HG02840 (cell line): Measurements from ENCODE around the gene RNF34.
"Not testable (repeated sequence)": the region's sequence is repeated elsewhere in the genome, so short reads cannot be mapped to it uniquely, and the experiment has no call there.

ENCODE experiments used
- ATAC-seq: cut with Tn5 transposase; IDR thresholded peaks from one replicate; pipeline ENCODE4 v1.9.1; 2021; ENCODE audit warnings: mild to moderate bottlenecking, moderate library complexity, moderate number of reproducible peaks; ENCODE audit not compliant: unreplicated experiment, low FRiP score

Gene RNF34

GRCh38 chr12:121399391-121400331 lies at the start of gene RNF34:
RNF34 (plus strand) TSS chr12:121400118; CDS start chr12:121400213, 95 bp downstream.
- peak; percentile 91 for ATAC-seq

- ATAC-seq: peak; percentile 99
Observed at GRCh38 chr12:121351820-121352681, 47.9 kb upstream of the RNF34 start, which contains the start of gene ANAPC5. ANAPC5 (minus strand) TSS chr12:121352411; CDS start chr12:121352340, 71 bp downstream.

- ATAC-seq: no peak
Observed at GRCh38 chr12:121352682-121353018, 47.3 kb upstream of the RNF34 start.

- no peak for ATAC-seq
Observed at GRCh38 chr12:121355818-121356217, 44.1 kb upstream of the RNF34 start.

GRCh38 chr12:121356657-121357056 lies 43.3 kb upstream of the RNF34 start:
- no peak for ATAC-seq

- ATAC-seq: no peak
Observed at GRCh38 chr12:121357331-121357730, 42.6 kb upstream of the RNF34 start.

- no peak for ATAC-seq
Observed at GRCh38 chr12:121358073-121358472, 41.8 kb upstream of the RNF34 start.

- no peak for ATAC-seq
Observed at GRCh38 chr12:121364683-121365121, 35.2 kb upstream of the RNF34 start.

- ATAC-seq: no peak
Observed at GRCh38 chr12:121365416-121366062, 34.4 kb upstream of the RNF34 start.

GRCh38 chr12:121366063-121366459 lies 33.9 kb upstream of the RNF34 start:
- no peak for ATAC-seq

GRCh38 chr12:121371404-121371803 lies 28.5 kb upstream of the RNF34 start:
- ATAC-seq: no peak

GRCh38 chr12:121373755-121374154 lies 26.2 kb upstream of the RNF34 start:
- no peak for ATAC-seq

- ATAC-seq: not testable (repeated sequence)
Observed at GRCh38 chr12:121374336-121374735, 25.6 kb upstream of the RNF34 start.

GRCh38 chr12:121374945-121375584 lies 24.9 kb upstream of the RNF34 start:
- not testable (repeated sequence) for ATAC-seq

- no peak for ATAC-seq
Observed at GRCh38 chr12:121376754-121377697, 22.9 kb upstream of the RNF34 start.

- ATAC-seq: no peak
Observed at GRCh38 chr12:121378736-121379135, 21.2 kb upstream of the RNF34 start.

GRCh38 chr12:121379945-121380344 lies 20.0 kb upstream of the RNF34 start:
- no peak for ATAC-seq

GRCh38 chr12:121383601-121384021 lies 16.3 kb upstream of the RNF34 start:
- no peak for ATAC-seq

GRCh38 chr12:121384891-121385290 lies 15.0 kb upstream of the RNF34 start:
- ATAC-seq: not testable (repeated sequence)
